ENCODE measurements around the gene ZNF219. TPM values are rescaled to one million over a fixed set of nuclear protein-coding genes. Genes with fewer than 3 reads are reported as not detected.

ZNF219 gene
- total and polyA plus RNA-seq, 2 of the 13 experiments (the other 11 are each of a cell fraction or from before 2014, with no cell fraction given) = 34.5 to 36.6 TPM

DNA sequence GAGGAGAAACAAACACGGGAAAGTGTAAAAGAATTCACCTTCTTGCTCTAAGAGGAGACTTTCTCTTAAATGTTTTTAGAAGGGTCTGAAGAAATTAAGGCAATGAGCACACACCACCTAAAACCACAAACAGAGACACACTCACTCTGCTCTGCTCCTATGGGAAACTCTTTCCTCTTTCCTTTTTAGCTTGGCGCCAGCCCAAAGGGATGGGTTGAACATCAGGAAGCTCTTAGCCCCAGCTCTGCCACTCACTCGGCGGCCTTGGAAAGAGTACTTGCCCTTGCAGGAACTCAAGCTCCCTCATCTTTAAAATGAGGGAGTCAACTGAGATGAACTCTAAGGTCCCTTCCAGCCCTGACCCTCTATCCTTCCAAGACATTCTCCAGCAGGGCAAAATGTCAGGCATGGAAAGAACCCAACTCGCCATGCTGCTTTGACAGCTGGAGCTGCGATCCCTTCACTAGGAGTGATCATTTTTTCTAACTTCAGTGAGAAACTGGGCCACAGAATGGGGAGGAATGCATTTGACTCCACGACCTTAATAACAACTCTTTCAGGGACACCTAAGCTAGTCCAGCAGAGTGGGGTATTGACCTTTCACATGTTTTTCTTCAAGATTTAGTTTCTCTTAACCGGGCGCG, 41.8 kb downstream of the ZNF219 start:
- H3K4me3 ChIP-seq (replicated peaks in 1 of 3; ENCODE audit: insufficient read depth in 1 of 3, low read depth in 2 of 3, low read length in 3 of 3) = peak overlapping the region in 2 of 3 experiments; percentile 13 to 42; a peak in 2 of 6 replicates
- H3K9me3 ChIP-seq (ENCODE audit: low read length) = no peaks in the 10 kb centered on the region
- no peak overlapping the region for H2AFZ ChIP-seq (ENCODE audit: low read length)
- POLR2A ChIA-PET = interaction anchor here (0.8 to 4.3 kb wide), 12 partner anchors 10 to 373 kb away, joined by 3 to 77 read pairs (median 8); partner anchors contain the start of genes ARHGEF40 and RNASE4
- WGBS (ENCODE audit: low lambda C conversion rate) = 91% methylated on average over 10 of the region's 10 CpGs
- 0 out of 2 replicates have a peak overlapping the region, but pooled peaks have one; percentile 7 for H3K9ac ChIP-seq (ENCODE audit: insufficient read depth, low read depth, low read length)
- peak overlapping the region; percentile 92 for H3K27ac ChIP-seq (ENCODE audit: extremely low read length, insufficient read depth, low read length)
- H4K20me1 ChIP-seq (ENCODE audit: insufficient read depth, low read length) = no peaks in the 10 kb centered on the region
- H3K4me2 ChIP-seq (ENCODE audit: low read depth, low read length) = peak overlapping the region; percentile 71
- H3K79me2 ChIP-seq (ENCODE audit: insufficient read depth, low read length) = no peaks in the 10 kb centered on the region
- no peaks in the 10 kb centered on the region for H3K27me3 ChIP-seq (ENCODE audit: control insufficient read depth in 1 of 2, insufficient read depth in 2 of 2, low read length in 2 of 2)
- in situ Hi-C loops (cut with HindIII; ENCODE audit: extremely low pct_ligation_motif_present, low pct_unique_long_range_greater_than_20kb) (no loop called here), intact Hi-C loops (cut with micrococcal nuclease; ENCODE audit: unreplicated experiment) (loop anchor here (5.0 kb wide), 1 partner anchor 374 kb away; the partner anchor contains the start of gene RNASE4)
- FAIRE-seq = no peak
- no peaks in the 10 kb centered on the region for H3K36me3 ChIP-seq (replicated peaks in 1 of 2; ENCODE audit: control insufficient read depth in 1 of 2, insufficient read depth in 2 of 2, low read length in 2 of 2)
- no peak for ATAC-seq
- CTCF ChIA-PET (ENCODE audit: low intra/inter-chr PET ratio, low total read pairs) = interaction anchor here (0.9 to 3.2 kb wide), 6 partner anchors 10 to 48 kb away, joined by 3 to 12 read pairs (median 4); no protein-coding TSS in a partner anchor
- peaks cover 99% of the 10 kb centered on the region for H3K4me1 ChIP-seq (ENCODE audit: insufficient read depth, low read length)
- no TSS peak for BruUV-seq (replicated peaks)
- DNase-seq (ENCODE audit: low spot score) = no peak
- TF ChIP-seq, protein P1, sequence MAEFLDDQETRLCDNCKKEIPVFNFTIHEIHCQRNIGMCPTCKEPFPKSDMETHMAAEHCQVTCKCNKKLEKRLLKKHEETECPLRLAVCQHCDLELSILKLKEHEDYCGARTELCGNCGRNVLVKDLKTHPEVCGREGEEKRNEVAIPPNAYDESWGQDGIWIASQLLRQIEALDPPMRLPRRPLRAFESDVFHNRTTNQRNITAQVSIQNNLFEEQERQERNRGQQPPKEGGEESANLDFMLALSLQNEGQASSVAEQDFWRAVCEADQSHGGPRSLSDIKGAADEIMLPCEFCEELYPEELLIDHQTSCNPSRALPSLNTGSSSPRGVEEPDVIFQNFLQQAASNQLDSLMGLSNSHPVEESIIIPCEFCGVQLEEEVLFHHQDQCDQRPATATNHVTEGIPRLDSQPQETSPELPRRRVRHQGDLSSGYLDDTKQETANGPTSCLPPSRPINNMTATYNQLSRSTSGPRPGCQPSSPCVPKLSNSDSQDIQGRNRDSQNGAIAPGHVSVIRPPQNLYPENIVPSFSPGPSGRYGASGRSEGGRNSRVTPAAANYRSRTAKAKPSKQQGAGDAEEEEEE (CRISPR knock-in tag; IDR thresholded peaks at IDR 0.05; ENCODE audit: borderline replicate concordance) = peak; percentile 49; the same call in 1 of the 2 replicates
- no peak for TF ChIP-seq RBAK (CRISPR knock-in tag; IDR thresholded peaks at IDR 0.05)
- no peak for TF ChIP-seq CCDC6 (CRISPR knock-in tag; IDR thresholded peaks at IDR 0.05)
- 0 out of 2 replicates have a peak, but pooled peaks have one; percentile 32 for TF ChIP-seq ZMYM4 (CRISPR knock-in tag; IDR thresholded peaks at IDR 0.05)
- peak; percentile 26; the same call in 1 of the 2 replicates for TF ChIP-seq DPF2 (CRISPR knock-in tag; IDR thresholded peaks at IDR 0.05; ENCODE audit: borderline replicate concordance, low read depth)
- peak; percentile 35; the same call in 1 of the 2 replicates for TF ChIP-seq SPEN (CRISPR knock-in tag; IDR thresholded peaks at IDR 0.05; ENCODE audit: low read depth)
- no peak for TF ChIP-seq PCBP2 (optimal IDR thresholded peaks at IDR 0.05; ENCODE audit: low read depth, low read length, poor library complexity, severe bottlenecking)
- TF ChIP-seq SMAD9 (CRISPR knock-in tag; IDR thresholded peaks at IDR 0.05) = no peak
- TF ChIP-seq NFE2 (CRISPR knock-in tag; IDR thresholded peaks at IDR 0.05) = no peak
- TF ChIP-seq, protein P2, sequence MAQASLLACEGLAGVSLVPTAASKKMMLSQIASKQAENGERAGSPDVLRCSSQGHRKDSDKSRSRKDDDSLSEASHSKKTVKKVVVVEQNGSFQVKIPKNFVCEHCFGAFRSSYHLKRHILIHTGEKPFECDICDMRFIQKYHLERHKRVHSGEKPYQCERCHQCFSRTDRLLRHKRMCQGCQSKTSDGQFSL (CRISPR knock-in tag; IDR thresholded peaks at IDR 0.05) = no peak
- TF ChIP-seq NR2F2 (IDR thresholded peaks at IDR 0.05; ENCODE audit: borderline replicate concordance, low read depth) = no peak
- peak; percentile 6; the same call in 1 of the 2 replicates for TF ChIP-seq NFIC (IDR thresholded peaks at IDR 0.05; ENCODE audit: low read length)
- TF ChIP-seq ZNF337 (CRISPR knock-in tag; IDR thresholded peaks at IDR 0.05; ENCODE audit: borderline replicate concordance, low read depth) = 0 out of 2 replicates have a peak, but pooled peaks have one; percentile 8
- no peak for TF ChIP-seq ZNF34 (CRISPR knock-in tag; IDR thresholded peaks at IDR 0.05; ENCODE audit: borderline replicate concordance)
- TF ChIP-seq, protein P3, sequence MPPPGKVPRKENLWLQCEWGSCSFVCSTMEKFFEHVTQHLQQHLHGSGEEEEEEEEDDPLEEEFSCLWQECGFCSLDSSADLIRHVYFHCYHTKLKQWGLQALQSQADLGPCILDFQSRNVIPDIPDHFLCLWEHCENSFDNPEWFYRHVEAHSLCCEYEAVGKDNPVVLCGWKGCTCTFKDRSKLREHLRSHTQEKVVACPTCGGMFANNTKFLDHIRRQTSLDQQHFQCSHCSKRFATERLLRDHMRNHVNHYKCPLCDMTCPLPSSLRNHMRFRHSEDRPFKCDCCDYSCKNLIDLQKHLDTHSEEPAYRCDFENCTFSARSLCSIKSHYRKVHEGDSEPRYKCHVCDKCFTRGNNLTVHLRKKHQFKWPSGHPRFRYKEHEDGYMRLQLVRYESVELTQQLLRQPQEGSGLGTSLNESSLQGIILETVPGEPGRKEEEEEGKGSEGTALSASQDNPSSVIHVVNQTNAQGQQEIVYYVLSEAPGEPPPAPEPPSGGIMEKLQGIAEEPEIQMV (CRISPR knock-in tag; IDR thresholded peaks at IDR 0.05; ENCODE audit: low read depth) = 0 out of 2 replicates have a peak, but pooled peaks have one; percentile 40
- no peak for TF ChIP-seq ZNF441 (CRISPR knock-in tag; IDR thresholded peaks at IDR 0.05; ENCODE audit: borderline replicate concordance)
- 0 out of 2 replicates have a peak, but pooled peaks have one; percentile 41 for TF ChIP-seq WIZ (CRISPR knock-in tag; IDR thresholded peaks at IDR 0.05)
- 0 out of 2 replicates have a peak, but pooled peaks have one; percentile 32 for TF ChIP-seq HMG20B (CRISPR knock-in tag; conservative IDR thresholded peaks at IDR 0.05)
- TF ChIP-seq RAD21 (CRISPR knock-in tag; IDR thresholded peaks at IDR 0.05) = no peak
- TF ChIP-seq ZNF354B (CRISPR knock-in tag; IDR thresholded peaks at IDR 0.05) = 0 out of 2 replicates have a peak, but pooled peaks have one; percentile 24
- no peak for TF ChIP-seq ZNF713 (CRISPR knock-in tag; IDR thresholded peaks at IDR 0.05)
- 0 out of 2 replicates have a peak, but pooled peaks have one; percentile 9 for TF ChIP-seq KDM1A (CRISPR knock-in tag; IDR thresholded peaks at IDR 0.05)

Measured in HepG2 (cell line).